AG08395 (cell line): ENCODE data around the gene PACS1.
A peak's percentile ranks its signal among the peaks of the same experiment; 100 is the strongest.

Source experiments
- DNase-seq: peaks from one replicate; pipeline ENCODE4 v3.0.0; 2012; ENCODE audit warnings: mixed read lengths, low spot score

The PACS1 gene

DNA sequence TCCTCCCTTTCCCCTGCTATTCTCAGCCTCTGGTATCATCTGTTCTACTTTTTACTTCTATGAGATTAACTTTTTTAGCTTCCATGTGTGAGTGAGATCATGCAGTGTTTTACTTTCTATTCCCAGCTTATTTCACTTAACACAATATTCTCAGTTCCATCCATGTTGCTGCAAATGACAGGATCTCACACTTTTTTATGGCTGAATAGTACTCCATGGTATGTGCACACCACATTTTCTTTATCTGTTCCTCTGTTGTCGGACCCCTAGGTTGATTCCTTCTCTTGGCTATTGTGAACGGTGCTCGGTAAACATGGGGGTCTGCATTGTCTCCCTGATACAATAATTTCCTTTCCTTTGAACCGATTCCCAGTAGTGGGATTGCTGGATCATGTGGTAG lies 117.4 kb downstream of the PACS1 start:
- DNase-seq = no peak

DNA sequence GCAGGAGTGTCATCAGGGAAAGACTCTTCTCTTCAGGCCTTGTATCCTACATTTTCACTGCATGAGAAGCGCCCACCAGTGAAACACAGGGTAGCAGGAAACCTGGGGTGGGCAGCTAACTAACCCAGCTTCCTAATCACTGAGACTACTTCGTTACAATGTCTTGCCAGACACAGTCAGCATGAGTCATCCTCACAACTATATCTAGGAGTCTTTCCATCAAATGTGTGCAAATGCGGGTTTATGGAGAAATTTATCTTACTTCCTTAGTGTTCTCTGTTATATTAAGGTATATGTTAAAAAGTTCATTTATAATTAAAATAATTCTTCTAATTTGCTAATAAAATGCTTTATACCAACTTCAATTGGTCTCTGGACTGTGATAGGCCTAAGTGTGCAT lies 118.5 kb downstream of the PACS1 start:
- DNase-seq = peak; percentile 64

DNA sequence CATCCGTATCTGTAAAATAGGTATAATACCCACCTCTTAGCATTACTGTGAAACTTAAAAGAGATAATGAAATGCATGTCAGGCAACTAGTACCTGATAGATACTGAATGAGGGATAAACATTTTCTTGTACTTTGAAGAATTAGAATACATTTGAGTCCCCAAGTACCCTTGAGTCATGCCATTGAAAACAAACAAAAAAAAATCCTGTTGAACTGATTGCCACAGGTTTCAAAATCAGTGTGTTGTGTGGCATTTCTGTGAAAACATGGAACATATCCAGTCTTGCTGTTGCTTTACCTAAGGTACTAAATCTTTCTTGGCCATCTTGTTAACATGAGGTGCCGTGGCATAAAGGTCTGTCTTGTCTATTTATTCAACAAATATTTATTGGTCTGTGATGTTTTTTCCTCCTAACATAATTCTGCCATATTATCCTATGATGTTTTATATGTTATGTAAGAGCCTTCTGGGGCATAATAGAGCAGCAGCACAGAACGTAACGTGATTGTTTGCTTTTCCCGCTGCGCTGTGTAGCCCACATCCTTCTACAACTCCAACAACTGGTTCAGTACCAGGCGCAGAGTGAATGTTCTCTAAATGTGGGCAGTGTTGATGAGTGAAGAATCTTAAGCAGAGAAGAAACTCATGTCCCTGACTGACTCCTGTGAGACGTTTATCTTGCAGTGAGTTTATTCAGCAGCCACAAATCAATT lies 119.1 kb downstream of the PACS1 start:
- no peak for DNase-seq

DNA sequence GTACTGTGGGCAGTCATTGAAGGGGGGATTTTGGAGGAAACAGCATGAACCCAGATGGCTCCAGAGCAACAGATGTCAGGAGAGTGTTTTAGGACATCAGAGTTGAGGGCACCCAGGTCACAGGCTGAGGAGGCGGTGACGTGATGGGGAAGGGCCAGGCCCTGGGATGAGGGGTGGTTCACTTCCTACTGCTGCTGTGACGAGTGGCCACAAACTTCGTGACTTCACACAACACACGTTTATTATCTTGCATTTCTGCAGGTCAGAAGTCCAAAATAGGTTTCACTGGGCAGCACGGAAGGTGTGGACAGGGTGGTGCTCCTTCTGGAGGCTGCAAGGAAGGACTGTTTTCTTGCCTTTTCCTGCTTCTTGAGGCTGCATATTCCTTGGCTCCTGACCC lies 120.7 kb downstream of the PACS1 start:
- DNase-seq = no peak

DNA sequence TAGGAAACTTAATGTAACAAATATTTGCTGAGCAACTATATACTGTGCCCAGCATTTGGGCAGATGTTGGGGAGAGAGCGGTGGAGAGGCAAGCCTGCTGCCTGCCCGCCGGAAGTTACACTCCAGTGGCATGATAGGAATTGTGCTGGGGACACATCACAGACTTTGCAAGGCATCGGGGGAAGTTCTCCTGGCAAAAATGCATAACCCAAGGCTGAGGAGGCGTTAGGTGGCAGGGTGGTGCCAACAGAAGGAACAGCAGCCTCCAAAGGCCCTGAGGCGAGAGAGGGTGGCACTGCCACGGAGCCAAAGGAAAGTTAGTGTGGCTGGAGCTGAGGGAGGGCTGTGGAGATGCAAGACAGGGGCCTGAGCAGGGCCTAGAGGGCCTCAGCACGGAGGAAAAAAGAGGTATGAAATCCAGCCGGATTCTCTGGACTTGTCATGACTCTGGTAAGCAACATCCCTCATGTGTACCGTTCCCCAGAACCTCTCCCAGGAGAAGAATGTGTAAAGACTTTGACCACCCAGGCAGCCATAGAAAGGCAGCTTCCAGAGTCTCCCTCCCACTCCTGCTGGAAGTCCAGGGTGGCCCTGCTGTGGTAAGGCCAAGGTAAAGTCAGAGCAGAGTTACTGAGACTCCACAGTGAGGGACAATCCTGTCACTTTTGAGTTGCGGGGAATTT lies 122.2 kb downstream of the PACS1 start:
- DNase-seq = peak; percentile 17

GRCh38 chr11:66194391-66194790 lies 124.3 kb downstream of the PACS1 start:
- no peak for DNase-seq

DNA sequence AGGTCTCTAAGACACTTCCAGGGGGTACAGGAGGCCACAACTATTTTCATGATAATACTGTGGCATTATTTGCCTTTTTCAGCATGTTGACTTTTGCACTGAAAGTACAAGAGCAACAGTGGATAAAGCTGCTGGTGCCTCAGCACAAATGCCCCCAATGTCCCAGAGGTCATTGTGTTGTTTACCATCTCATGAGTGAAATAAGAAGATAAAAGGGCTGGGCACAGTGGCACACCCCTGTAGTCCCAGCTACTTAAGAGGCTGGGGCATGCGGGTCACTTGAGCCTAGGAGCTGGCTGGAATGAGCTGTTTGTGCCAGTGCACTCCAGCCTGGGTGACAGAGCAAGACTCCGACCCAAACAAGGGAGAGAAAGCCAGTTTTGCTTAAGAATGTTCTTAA lies 125.8 kb downstream of the PACS1 start:
- no peak for DNase-seq

DNA sequence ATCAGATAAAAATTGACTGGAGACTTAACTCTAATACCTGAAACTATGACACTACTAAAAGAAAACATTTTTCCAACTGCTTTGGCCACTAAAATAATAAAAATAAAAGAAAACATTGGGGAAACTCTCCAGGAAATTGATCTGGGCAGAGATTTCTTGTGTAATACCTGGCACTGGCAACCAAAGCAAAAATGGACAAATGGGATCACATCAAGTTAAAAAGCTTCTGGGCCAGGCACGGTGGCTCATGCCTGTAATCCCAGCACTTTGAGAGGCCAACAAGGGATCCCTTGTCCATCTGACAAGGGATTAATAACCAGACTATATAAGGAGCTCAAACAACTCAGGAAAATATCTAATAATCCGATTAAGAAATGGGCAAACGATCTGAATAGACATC lies 133.8 kb downstream of the PACS1 start:
- DNase-seq = no peak

- no peak for DNase-seq
These were observed 134.3 kb downstream of the PACS1 start for GRCh38 chr11:66204412-66204811.

DNA sequence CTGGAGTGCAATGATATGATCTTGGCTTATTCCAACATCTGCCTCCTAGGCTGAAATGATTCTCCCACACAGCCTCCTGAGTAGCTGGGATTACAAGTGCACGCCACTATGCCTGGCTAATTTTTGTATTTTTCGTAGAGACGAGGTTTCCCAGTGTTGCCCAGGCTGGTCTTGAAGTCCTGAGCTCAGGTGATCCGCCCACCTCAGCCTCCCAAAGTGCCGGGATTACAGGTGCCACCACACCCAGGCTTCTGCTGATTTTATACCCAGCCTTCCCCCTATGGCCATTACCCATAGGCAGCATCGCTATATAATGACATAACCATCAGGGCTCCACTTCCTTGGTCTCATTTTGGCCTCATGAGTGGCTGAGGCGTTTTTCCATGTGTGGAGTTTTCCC lies 137.7 kb downstream of the PACS1 start:
- no peak for DNase-seq

DNA sequence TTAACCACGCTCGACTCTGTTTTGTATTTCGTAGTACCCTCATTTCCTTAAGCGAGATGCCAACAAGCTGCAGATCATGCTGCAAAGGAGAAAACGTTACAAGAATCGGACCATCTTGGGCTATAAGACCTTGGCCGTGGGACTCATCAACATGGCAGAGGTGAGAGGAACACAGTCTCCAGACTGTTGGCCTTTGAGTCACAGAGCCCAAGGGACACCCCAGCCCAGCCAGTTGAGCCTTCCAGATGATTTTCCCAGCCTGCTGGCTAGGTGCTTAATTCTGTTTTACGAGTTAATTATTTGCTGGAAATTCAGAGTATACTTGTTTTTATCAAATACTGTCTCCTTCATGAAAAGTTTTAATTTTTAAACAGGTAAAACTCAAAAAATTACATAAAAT lies 141.0 kb downstream of the PACS1 start:
- DNase-seq = no peak

DNA sequence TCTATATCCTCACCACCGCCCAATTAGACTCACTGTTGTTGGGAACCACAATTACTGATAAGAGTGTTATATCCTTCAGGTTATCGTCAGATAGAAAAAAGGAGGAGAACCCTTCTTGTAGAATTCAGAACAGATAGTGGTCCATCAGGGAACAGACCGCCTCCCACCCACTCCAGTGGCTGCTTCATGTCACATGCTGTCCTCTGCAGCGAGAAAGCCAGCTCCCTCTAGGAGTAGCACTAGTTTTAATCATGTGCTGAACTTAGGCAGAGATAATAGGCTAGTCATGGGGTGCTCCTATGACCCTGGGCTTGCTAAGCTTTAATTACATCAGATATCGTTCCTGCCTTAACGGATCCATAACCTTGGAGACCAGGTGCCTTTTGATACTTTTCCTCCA lies 146.8 kb downstream of the PACS1 start:
- no peak for DNase-seq

- no peak for DNase-seq
These were observed 148.0 kb downstream of the PACS1 start for GRCh38 chr11:66218036-66218435.

GRCh38 chr11:66218846-66219620 lies 149.0 kb downstream of the PACS1 start:
- DNase-seq = no peak

- DNase-seq = no peak
These were observed 149.9 kb downstream of the PACS1 start for GRCh38 chr11:66219846-66220565.

DNA sequence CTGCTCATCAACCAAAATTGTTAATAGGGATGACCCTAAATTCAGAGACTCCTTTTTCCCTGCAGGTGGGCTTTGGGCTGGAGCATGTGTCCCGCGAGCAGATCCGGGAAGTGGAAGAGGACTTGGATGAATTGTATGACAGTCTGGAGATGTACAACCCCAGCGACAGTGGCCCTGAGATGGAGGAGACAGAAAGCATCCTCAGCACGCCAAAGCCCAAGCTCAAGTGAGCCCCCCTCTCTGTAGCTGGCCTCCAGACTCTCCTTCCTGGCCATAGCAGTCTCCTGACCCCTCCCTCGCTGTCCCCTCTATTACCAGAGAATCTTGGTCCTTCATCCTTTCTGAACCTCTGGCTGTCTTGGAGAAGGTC lies 150.5 kb downstream of the PACS1 start:
- DNase-seq = no peak

GRCh38 chr11:66221012-66221411 lies 150.9 kb downstream of the PACS1 start:
- no peak for DNase-seq

DNA sequence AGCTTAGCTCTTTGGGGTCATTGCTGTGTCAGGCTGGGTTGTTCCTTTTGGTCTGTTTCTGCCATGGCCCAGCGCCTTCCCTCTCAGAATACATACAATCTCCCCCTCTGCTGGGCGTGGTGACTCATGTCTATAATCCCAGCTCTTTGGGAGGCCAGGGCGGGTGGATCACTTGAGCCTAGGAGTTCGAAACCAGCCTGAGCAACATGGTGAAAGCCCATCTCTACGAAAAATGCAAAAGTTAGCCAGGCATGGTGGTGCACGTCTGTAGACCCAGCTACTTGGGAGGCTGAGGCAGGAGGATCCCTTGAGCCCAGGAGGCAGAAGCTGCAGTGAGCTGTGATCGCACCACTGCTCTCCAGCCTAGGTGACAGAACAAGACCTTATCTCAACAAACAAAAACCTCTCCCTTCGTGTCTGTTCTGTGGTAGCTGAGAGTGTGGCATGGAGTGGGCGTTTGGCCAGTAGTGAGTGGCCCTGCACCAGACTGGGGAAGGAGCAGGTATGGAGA lies 151.7 kb downstream of the PACS1 start:
- DNase-seq = no peak

GRCh38 chr11:66222358-66223149 lies 152.5 kb downstream of the PACS1 start:
- peak; percentile 93 for DNase-seq

DNA sequence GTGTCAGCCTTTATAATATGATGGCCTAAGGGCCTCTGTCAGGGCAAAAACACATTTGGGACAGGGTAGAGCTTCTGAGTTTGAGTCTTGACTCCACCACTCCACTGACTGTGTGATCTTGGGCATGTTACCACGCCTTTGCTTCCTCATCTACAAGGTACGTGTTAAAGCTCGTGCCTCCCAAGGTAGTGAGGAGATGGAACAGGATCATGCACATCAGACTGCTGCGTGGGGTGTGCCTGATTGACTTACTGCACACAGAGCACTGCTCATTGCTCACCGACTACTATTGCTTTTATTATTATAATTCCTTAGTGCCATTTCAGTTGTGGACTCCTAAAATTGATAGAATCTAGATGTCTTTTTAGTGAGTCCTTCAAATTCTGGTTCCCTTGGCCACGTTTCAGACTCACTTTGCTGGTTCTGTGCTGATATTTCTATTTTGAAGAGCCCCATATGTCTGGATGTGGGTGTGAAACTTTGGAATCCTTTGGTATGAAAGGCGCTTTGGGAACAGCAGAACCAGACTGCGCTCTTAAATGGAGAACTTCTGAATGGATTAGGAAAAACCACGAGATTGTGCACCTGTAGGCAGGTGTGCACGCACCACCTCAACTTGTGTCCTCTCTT lies 154.3 kb downstream of the PACS1 start:
- no peak for DNase-seq

DNA sequence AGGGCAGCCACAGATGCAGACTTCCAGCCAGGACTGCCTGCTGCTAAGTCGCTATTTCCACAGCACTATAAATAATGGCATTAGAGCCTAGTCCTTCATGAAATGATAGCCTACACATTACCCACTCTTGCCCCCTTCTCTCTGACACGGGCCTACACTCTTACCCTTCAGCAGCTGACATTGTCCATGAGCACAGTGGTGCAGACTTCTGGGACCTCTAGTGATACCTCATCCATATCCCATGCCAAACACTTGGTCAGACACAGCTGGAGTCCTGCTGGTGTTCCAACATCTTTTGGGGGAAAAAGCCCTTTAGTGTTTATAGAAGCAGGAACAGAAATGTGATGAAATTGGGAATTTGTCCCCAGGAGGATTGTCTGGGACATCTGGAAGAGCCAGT lies 155.0 kb downstream of the PACS1 start:
- DNase-seq = no peak
